Loucy (cell line): ENCODE data around the gene SLC5A2.

Experiments
- H2AFZ ChIP-seq: fragments of 200-600 bp; sonication (generic); 2 replicates; pipeline ENCODE4 v1.6.0; 2016; ENCODE audit warnings: antibody characterized with exemption, mild to moderate bottlenecking, low read length, moderate library complexity
- H3F3A ChIP-seq: fragments of 200-600 bp; 2 replicates; pipeline ENCODE4 v1.6.0; 2016; ENCODE audit warnings: antibody characterized with exemption, low read depth, mild to moderate bottlenecking
- H3K27me3 ChIP-seq: fragments of 200-600 bp; sonication (generic); 2 replicates; pipeline ENCODE4 v1.6.1; 2014; ENCODE audit warnings: low read length, mild to moderate bottlenecking; ENCODE audit not compliant: insufficient read depth, poor library complexity, severe bottlenecking
- H3K36me3 ChIP-seq: fragments of 200-600 bp; sonication (generic); 2 replicates; pipeline ENCODE4 v1.6.1; 2016; ENCODE audit warnings: low read length; ENCODE audit not compliant: insufficient read depth
- H3K4me1 ChIP-seq: fragments of 200-600 bp; sonication (generic); 2 replicates; pipeline ENCODE4 v1.5.1; 2014; ENCODE audit warnings: low read length, mild to moderate bottlenecking; ENCODE audit not compliant: insufficient read depth, poor library complexity, severe bottlenecking
- H3K4me2 ChIP-seq: fragments of 200-600 bp; sonication (generic); 2 replicates; pipeline ENCODE4 v1.6.0; 2014; ENCODE audit warnings: antibody characterized with exemption, low read length, low read depth, mild to moderate bottlenecking; ENCODE audit not compliant: poor library complexity, severe bottlenecking
- H3K4me3 ChIP-seq: fragments of 200-600 bp; sonication (generic); 2 replicates; pipeline ENCODE4 v1.5.1; 2014; ENCODE audit warnings: low read length, mild to moderate bottlenecking, mixed read lengths; ENCODE audit not compliant: poor library complexity, severe bottlenecking
- H3K79me2 ChIP-seq: fragments of 200-600 bp; sonication (generic); 2 replicates; pipeline ENCODE4 v1.6.1; 2014; ENCODE audit warnings: low read length; ENCODE audit not compliant: insufficient read depth
- H3K9ac ChIP-seq: fragments of 200-600 bp; sonication (generic); 2 replicates; pipeline ENCODE4 v1.6.0; 2014; ENCODE audit warnings: mild to moderate bottlenecking, low read depth, low read length, moderate library complexity; ENCODE audit not compliant: poor library complexity, severe bottlenecking
- H3K9me2 ChIP-seq: fragments of 200-600 bp; sonication (generic); replicated peaks from 2 replicates; pipeline ENCODE4 v1.6.1; 2016; ENCODE audit warnings: low read depth, low read length, mixed read lengths
- H3K9me3 ChIP-seq: fragments of 200-600 bp; sonication (generic); 2 replicates; pipeline ENCODE4 v1.6.1; 2014; ENCODE audit warnings: mild to moderate bottlenecking, antibody characterized with exemption, low read length, low read depth; ENCODE audit not compliant: insufficient read depth
- H4K20me1 ChIP-seq: fragments of 200-600 bp; sonication (generic); 2 replicates; pipeline ENCODE4 v1.6.0; 2014; ENCODE audit warnings: antibody characterized with exemption, low read length, mild to moderate bottlenecking; ENCODE audit not compliant: insufficient read depth, poor library complexity, severe bottlenecking
- EZH2phosphoT487 ChIP-seq: fragments of 200-600 bp; IDR thresholded peaks from 2 replicates; pipeline ENCODE4 v1.6.1; 2018; ENCODE audit warnings: antibody characterized with exemption, mild to moderate bottlenecking, moderate library complexity, borderline replicate concordance
- TF ChIP-seq, protein P1 (sequence below): fragments of 200-600 bp; sonication (generic); conservative IDR thresholded peaks from 2 replicates; pipeline ENCODE4 v1.5.1; 2014; ENCODE audit warnings: mild to moderate bottlenecking, antibody characterized with exemption, low read length

The SLC5A2 gene

DNA sequence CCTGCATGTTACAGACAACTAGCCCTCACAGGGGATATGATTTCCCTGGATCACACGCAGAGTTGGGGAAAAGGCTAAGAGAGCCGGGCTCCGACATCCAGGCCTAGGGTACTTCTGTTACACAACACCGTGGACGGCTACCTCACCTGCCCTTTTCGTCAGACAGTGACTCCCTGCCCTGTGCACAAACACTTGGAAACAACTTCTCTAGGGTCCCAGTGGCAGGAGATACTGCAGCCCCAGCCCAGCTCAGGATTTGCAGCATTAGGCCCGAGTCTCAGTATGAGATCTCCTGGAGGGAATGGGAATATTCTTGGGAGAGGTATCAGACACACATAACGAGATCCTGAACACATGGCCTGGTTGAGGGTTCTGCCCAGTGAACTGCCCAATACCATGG lies 17.0 kb downstream of the SLC5A2 start:
- H3K9me3 ChIP-seq, result no peaks in the 10 kb centered on the region
- no peaks in the 10 kb centered on the region for H3K27me3 ChIP-seq
- no peaks in the 10 kb centered on the region for H3F3A ChIP-seq
- no peak overlapping the region for H2AFZ ChIP-seq
- H3K79me2 ChIP-seq, result peaks cover 6% of the 10 kb centered on the region; the same call in 1 of the 2 replicates
- no peak overlapping the region for H3K9ac ChIP-seq
- no peaks in the 10 kb centered on the region for H4K20me1 ChIP-seq
- H3K4me3 ChIP-seq, result no peak overlapping the region
- TF ChIP-seq EZH2phosphoT487, result no peak
- peaks cover 16% of the 10 kb centered on the region for H3K4me1 ChIP-seq
- H3K36me3 ChIP-seq, result peaks cover 22% of the 10 kb centered on the region; the same call in 1 of the 2 replicates
- no peak overlapping the region for H3K4me2 ChIP-seq
- no peaks in the 10 kb centered on the region for H3K9me2 ChIP-seq

DNA sequence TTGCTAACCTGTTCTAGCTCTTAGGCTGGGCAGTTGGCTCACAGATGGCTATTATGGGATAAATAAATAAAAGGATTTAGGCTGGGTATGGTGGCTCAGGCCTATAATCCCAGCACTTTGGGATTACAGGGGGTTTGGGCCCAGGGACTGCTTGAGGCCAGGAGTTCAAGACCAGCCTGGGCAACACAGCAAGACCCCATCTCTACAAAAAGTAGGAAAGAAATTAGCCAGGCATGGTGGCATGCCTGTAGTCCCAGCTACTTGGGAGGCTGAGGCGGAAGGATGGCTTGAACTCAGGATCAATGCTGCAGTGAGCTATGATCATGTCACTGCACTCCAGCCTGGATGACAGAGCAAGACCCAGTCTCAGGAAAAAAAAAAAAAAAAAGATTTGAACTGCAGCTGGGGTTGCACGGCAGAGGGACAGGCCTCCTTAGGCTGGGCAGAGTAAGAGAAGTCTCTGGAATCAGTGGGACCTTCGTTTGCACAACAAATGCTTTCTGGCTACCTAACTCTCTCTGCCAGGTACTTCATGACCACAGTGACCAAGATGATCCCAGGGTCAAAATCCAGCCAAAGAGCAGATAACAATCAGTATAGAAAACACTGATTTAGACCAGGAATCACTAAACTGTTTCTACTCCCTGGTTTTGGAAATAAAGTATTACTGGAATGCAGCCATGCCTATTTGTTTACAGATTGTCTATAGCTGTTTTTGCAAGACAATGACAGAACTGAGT lies 18.5 kb downstream of the SLC5A2 start:
- Histone ChIP-seq H3K4me3 (no peak overlapping the region), H3K4me2 (no peak overlapping the region), H3K4me1 (peaks cover 29% of the 10 kb centered on the region), H4K20me1 (no peaks in the 10 kb centered on the region), H3K79me2 (peaks cover 10% of the 10 kb centered on the region), H3K9ac (no peak overlapping the region), H2AFZ (no peak overlapping the region), H3F3A (peaks cover 10% of the 10 kb centered on the region), H3K36me3 (peaks cover 12% of the 10 kb centered on the region; the same call in 1 of the 2 replicates), H3K9me2 (no peaks in the 10 kb centered on the region), H3K9me3 (no peaks in the 10 kb centered on the region), H3K27me3 (no peaks in the 10 kb centered on the region)
- no peak for TF ChIP-seq EZH2phosphoT487
- TF ChIP-seq, protein P1, sequence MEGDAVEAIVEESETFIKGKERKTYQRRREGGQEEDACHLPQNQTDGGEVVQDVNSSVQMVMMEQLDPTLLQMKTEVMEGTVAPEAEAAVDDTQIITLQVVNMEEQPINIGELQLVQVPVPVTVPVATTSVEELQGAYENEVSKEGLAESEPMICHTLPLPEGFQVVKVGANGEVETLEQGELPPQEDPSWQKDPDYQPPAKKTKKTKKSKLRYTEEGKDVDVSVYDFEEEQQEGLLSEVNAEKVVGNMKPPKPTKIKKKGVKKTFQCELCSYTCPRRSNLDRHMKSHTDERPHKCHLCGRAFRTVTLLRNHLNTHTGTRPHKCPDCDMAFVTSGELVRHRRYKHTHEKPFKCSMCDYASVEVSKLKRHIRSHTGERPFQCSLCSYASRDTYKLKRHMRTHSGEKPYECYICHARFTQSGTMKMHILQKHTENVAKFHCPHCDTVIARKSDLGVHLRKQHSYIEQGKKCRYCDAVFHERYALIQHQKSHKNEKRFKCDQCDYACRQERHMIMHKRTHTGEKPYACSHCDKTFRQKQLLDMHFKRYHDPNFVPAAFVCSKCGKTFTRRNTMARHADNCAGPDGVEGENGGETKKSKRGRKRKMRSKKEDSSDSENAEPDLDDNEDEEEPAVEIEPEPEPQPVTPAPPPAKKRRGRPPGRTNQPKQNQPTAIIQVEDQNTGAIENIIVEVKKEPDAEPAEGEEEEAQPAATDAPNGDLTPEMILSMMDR, result no peak

DNA sequence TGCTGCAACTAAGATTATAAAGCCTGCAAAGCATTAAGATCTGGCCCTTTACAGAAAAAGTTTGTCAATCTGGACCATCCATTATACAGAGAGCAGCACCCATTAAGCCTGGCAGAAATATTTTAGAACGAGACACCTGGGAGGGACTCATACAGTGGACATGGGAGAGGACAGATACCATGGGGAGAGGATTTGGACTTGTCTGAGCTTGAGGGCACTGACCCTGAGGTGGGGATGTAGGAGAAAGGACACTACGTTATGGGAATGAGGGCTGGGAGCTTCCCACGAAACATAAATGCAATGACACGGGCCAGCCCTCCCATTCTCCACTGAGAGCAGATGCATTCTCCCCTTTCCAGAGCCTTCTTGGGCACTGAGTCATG lies 19.0 kb downstream of the SLC5A2 start:
- TF ChIP-seq EZH2phosphoT487, result no peak
- TF ChIP-seq, protein P1, result no peak
- no peak overlapping the region for H3K4me2 ChIP-seq
- H2AFZ ChIP-seq, result no peak overlapping the region
- H3K9ac ChIP-seq, result no peak overlapping the region
- no peaks in the 10 kb centered on the region for H3K9me3 ChIP-seq
- peaks cover 32% of the 10 kb centered on the region for H3K4me1 ChIP-seq
- H3K36me3 ChIP-seq, result peaks cover 8% of the 10 kb centered on the region; the same call in 1 of the 2 replicates
- no peaks in the 10 kb centered on the region for H4K20me1 ChIP-seq
- no peaks in the 10 kb centered on the region for H3K9me2 ChIP-seq
- peaks cover 15% of the 10 kb centered on the region for H3K79me2 ChIP-seq
- H3K27me3 ChIP-seq, result no peaks in the 10 kb centered on the region
- H3K4me3 ChIP-seq, result no peak overlapping the region
- H3F3A ChIP-seq, result peaks cover 10% of the 10 kb centered on the region
